GM23338 (cell line): Measurements from ENCODE around the gene QKI. TPM values are rescaled to one million over a fixed set of nuclear protein-coding genes. Genes with fewer than 3 reads are reported as not detected.
A peak's percentile ranks its signal among the peaks of the same experiment; 100 is the strongest.
"Not testable (repeated sequence)": the region's sequence is repeated elsewhere in the genome, so short reads cannot be mapped to it uniquely, and the experiment has no call there.

ENCODE experiments used
- ATAC-seq: fragments of 200-7000 bp; cut with Tn5 transposase; 3 replicates; pipeline ENCODE4 v1.9.1; 2020
- DNase-seq: peaks from one replicate; pipeline ENCODE4 v3.0.0-alpha.2; 2015; ENCODE audit warnings: low spot score
- H2AFZ ChIP-seq: fragments of 200-600 bp; sonication (generic); 2 replicates; pipeline ENCODE4 v1.8.0; 2016; ENCODE audit warnings: antibody characterized with exemption, mild to moderate bottlenecking, moderate library complexity
- H3F3A ChIP-seq: fragments of 200-600 bp; sonication (generic); replicated peaks from 2 replicates; pipeline ENCODE4 v1.8.0; 2017; ENCODE audit warnings: antibody characterized with exemption, mixed run types, low read depth
- H3K27ac ChIP-seq: fragments of 200-600 bp; sonication (generic); 2 replicates; pipeline ENCODE4 v1.6.1; 2016; ENCODE audit warnings: low read depth
- H3K27me3 ChIP-seq: fragments of 200-600 bp; sonication (generic); 2 replicates; pipeline ENCODE4 v1.8.0; 2016; ENCODE audit warnings: mild to moderate bottlenecking, mixed run types, moderate library complexity; ENCODE audit not compliant: insufficient read depth
- H3K36me3 ChIP-seq: fragments of 200-600 bp; sonication (generic); 2 replicates; pipeline ENCODE4 v1.8.0; 2016; ENCODE audit warnings: mild to moderate bottlenecking; ENCODE audit not compliant: insufficient read depth
- H3K4me1 ChIP-seq: fragments of 200-600 bp; sonication (generic); 2 replicates; pipeline ENCODE4 v1.8.0; 2016; ENCODE audit warnings: mild to moderate bottlenecking, moderate library complexity; ENCODE audit not compliant: insufficient read depth
- H3K4me2 ChIP-seq: fragments of 200-600 bp; sonication (generic); 2 replicates; pipeline ENCODE4 v1.7.1; 2017; ENCODE audit warnings: mixed run types
- H3K4me3 ChIP-seq: fragments of 200-600 bp; sonication (generic); 2 replicates; pipeline ENCODE4 v1.6.1; 2016; ENCODE audit warnings: mixed run types
- H3K79me2 ChIP-seq: fragments of 200-600 bp; sonication (generic); replicated peaks from 2 replicates; pipeline ENCODE4 v1.8.0; 2017; ENCODE audit warnings: mild to moderate bottlenecking; ENCODE audit not compliant: insufficient read depth
- H3K9me2 ChIP-seq: fragments of 200-600 bp; sonication (generic); 2 replicates; pipeline ENCODE4 v1.8.0; 2017; ENCODE audit not compliant: insufficient read depth
- H4K20me1 ChIP-seq: fragments of 200-600 bp; sonication (generic); replicated peaks from 2 replicates; pipeline ENCODE4 v1.8.0; 2017; ENCODE audit warnings: mild to moderate bottlenecking; ENCODE audit not compliant: insufficient read depth
- H3K27ac Mint-ChIP-seq: 2 replicates; pipeline ENCODE4 v1.8.0; 2020; ENCODE audit warnings: inconsistent platforms, mild to moderate bottlenecking, moderate library complexity, mixed read lengths
- H3K27me3 Mint-ChIP-seq: 3 replicates; pipeline ENCODE4 v1.8.0; 2022; ENCODE audit warnings: low read depth, mild to moderate bottlenecking, moderate library complexity, mixed read lengths, inconsistent platforms; ENCODE audit not compliant: insufficient read depth, poor library complexity
- H3K36me3 Mint-ChIP-seq: 3 replicates; pipeline ENCODE4 v1.8.0; 2021; ENCODE audit warnings: low read depth, mild to moderate bottlenecking, inconsistent platforms, moderate library complexity, mixed read lengths
- H3K4me1 Mint-ChIP-seq: 3 replicates; pipeline ENCODE4 v1.8.0; 2020; ENCODE audit warnings: mild to moderate bottlenecking, inconsistent platforms, mixed read lengths
- H3K4me3 Mint-ChIP-seq: 3 replicates; pipeline ENCODE4 v1.8.0; 2021; ENCODE audit warnings: moderate library complexity, mild to moderate bottlenecking, inconsistent platforms, mixed read lengths
- H3K9me3 Mint-ChIP-seq: 3 replicates; pipeline ENCODE4 v1.8.0; 2020; ENCODE audit warnings: moderate library complexity, mild to moderate bottlenecking, inconsistent platforms, mixed read lengths
- CTCF ChIP-seq, 2 experiments: fragments of 200-600 bp in 1 of 2; sonication (generic) in 1 of 2; conservative IDR thresholded peaks; 2 replicates each; pipeline versions ENCODE4 v1.5.1 to v1.6.1; 2016 to 2017; ENCODE audit warnings: antibody characterized with exemption in 2 of 2, low read depth in 2 of 2, mild to moderate bottlenecking in 2 of 2, moderate library complexity in 1 of 2
- EZH2 ChIP-seq: fragments of 200-600 bp; sonication (generic); IDR thresholded peaks from one replicate; pipeline ENCODE4 v1.8.0; 2017; ENCODE audit warnings: antibody characterized with exemption, mild to moderate bottlenecking, low read depth; ENCODE audit not compliant: unreplicated experiment
- JUNB ChIP-seq: IDR thresholded peaks from one replicate; pipeline ENCODE4 v1.6.1; 2016; ENCODE audit warnings: antibody characterized with exemption; ENCODE audit not compliant: unreplicated experiment
- NANOG ChIP-seq: IDR thresholded peaks from 2 replicates; pipeline ENCODE4 v1.6.1; 2016; ENCODE audit warnings: antibody characterized with exemption, borderline replicate concordance
- POLR2AphosphoS5 ChIP-seq: IDR thresholded peaks from 2 replicates; pipeline ENCODE4 v1.6.1; 2016; ENCODE audit warnings: antibody characterized with exemption, low read depth
- STAT1 ChIP-seq: IDR thresholded peaks from one replicate; pipeline ENCODE4 v1.6.1; 2016; ENCODE audit warnings: antibody characterized with exemption; ENCODE audit not compliant: unreplicated experiment
- ZNF114 ChIP-seq: fragments of 250-450 bp; sonication (Bioruptor Pico); IDR thresholded peaks from 2 replicates; pipeline ENCODE4 v1.5.0; 2020; ENCODE audit warnings: mild to moderate bottlenecking, moderate library complexity
- ZNF331 ChIP-seq: fragments of 250-450 bp; sonication (Bioruptor Pico); IDR thresholded peaks from 2 replicates; pipeline ENCODE4 v1.5.0; 2020; ENCODE audit warnings: low read depth, mild to moderate bottlenecking, moderate library complexity
- polyA plus RNA-seq: library from polyadenylated mRNA; unstranded; fragments of >200 nt; fragmentation: Nextera tagmentation; extraction: Ambion mirVana; gene quantifications from 2 replicates; pipeline ENCODE4 v1.2.1, GENCODE V29; 2016
- total RNA-seq: library from RNA; depleted of rRNA; stranded (reverse); fragments of >200 nt; shearing (Covaris generic); gene quantifications from 2 replicates; pipeline ENCODE4 v1.2.3, GENCODE V29; 2014
- TF ChIP-seq, protein P1 (sequence below): fragments of 250-450 bp; sonication (Bioruptor Pico); IDR thresholded peaks from 2 replicates; pipeline ENCODE4 v1.5.0; 2020; ENCODE audit warnings: mild to moderate bottlenecking, moderate library complexity
- TF ChIP-seq, protein P2 (sequence below): IDR thresholded peaks from one replicate; pipeline ENCODE4 v1.6.1; 2018; ENCODE audit warnings: antibody characterized with exemption; ENCODE audit not compliant: unreplicated experiment

The QKI gene
- total and polyA plus RNA-seq, 2 experiments from 2014 or later = 60.8 to 159 TPM

- not testable (repeated sequence) for H4K20me1 ChIP-seq
These were observed 29.0 kb upstream of the QKI start for GRCh38 chr6:163385503-163385902.

DNA sequence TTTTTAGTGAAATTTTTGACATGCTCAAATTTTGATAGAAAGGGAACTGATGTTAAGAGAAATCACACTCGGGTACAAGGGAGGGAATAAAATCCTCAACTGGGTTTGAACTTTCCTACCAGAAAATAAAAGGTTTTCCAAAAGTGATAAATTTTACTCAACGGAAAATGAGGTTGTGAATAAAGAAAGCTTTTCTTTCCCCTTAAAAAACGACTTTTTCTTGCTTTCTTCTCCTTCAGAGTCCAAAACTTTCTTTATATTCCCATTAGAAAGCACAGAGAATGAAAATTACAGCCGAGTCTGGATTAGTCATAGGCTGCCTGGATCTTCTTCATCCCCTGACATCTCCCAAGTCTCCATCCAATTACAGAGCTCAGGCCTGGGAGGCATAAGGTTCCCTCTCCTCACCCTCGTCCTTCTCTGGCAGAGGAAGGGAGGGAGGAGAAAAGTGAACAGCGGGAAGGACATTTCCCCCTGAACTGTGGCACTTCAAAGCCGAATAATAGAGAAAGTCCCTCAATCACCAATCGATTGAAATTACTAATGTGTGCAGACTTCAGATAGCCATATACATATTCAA, 28.1 kb upstream of the QKI start:
- H3K36me3 Mint-ChIP-seq = no peaks in the 10 kb centered on the region
- Histone ChIP-seq H3K4me1 (no peaks in the 10 kb centered on the region), H3K4me2 (no peak overlapping the region), H3K79me2 (no peaks in the 10 kb centered on the region), H4K20me1 (no peaks in the 10 kb centered on the region), H3K27me3 (no peaks in the 10 kb centered on the region), H2AFZ (no peak overlapping the region), H3F3A (no peaks in the 10 kb centered on the region), H3K9me2 (no peaks in the 10 kb centered on the region), H3K27ac (no peak overlapping the region), H3K4me3 (no peak overlapping the region), H3K36me3 (no peaks in the 10 kb centered on the region)
- ATAC-seq (peak; percentile 43; the same call in 2 of the 3 replicates), DNase-seq (no peak)
- H3K27me3 Mint-ChIP-seq = peaks cover 4% of the 10 kb centered on the region
- peaks cover 7% of the 10 kb centered on the region; the same call in 2 of the 3 replicates for H3K4me1 Mint-ChIP-seq
- no peaks in the 10 kb centered on the region for H3K9me3 Mint-ChIP-seq
- H3K4me3 Mint-ChIP-seq = no peak overlapping the region
- H3K27ac Mint-ChIP-seq = no peak overlapping the region
- no peak for TF ChIP-seq ZNF114 (CRISPR knock-in tag)
- TF ChIP-seq POLR2AphosphoS5 = no peak
- no peak for TF ChIP-seq NANOG
- no peak for TF ChIP-seq CTCF (conservative IDR thresholded peaks at IDR 0.05; ENCODE audit: low read depth in 2 of 2)
- TF ChIP-seq JUNB = no peak
- no peak for TF ChIP-seq STAT1
- TF ChIP-seq EZH2 = no peak
- TF ChIP-seq, protein P1, sequence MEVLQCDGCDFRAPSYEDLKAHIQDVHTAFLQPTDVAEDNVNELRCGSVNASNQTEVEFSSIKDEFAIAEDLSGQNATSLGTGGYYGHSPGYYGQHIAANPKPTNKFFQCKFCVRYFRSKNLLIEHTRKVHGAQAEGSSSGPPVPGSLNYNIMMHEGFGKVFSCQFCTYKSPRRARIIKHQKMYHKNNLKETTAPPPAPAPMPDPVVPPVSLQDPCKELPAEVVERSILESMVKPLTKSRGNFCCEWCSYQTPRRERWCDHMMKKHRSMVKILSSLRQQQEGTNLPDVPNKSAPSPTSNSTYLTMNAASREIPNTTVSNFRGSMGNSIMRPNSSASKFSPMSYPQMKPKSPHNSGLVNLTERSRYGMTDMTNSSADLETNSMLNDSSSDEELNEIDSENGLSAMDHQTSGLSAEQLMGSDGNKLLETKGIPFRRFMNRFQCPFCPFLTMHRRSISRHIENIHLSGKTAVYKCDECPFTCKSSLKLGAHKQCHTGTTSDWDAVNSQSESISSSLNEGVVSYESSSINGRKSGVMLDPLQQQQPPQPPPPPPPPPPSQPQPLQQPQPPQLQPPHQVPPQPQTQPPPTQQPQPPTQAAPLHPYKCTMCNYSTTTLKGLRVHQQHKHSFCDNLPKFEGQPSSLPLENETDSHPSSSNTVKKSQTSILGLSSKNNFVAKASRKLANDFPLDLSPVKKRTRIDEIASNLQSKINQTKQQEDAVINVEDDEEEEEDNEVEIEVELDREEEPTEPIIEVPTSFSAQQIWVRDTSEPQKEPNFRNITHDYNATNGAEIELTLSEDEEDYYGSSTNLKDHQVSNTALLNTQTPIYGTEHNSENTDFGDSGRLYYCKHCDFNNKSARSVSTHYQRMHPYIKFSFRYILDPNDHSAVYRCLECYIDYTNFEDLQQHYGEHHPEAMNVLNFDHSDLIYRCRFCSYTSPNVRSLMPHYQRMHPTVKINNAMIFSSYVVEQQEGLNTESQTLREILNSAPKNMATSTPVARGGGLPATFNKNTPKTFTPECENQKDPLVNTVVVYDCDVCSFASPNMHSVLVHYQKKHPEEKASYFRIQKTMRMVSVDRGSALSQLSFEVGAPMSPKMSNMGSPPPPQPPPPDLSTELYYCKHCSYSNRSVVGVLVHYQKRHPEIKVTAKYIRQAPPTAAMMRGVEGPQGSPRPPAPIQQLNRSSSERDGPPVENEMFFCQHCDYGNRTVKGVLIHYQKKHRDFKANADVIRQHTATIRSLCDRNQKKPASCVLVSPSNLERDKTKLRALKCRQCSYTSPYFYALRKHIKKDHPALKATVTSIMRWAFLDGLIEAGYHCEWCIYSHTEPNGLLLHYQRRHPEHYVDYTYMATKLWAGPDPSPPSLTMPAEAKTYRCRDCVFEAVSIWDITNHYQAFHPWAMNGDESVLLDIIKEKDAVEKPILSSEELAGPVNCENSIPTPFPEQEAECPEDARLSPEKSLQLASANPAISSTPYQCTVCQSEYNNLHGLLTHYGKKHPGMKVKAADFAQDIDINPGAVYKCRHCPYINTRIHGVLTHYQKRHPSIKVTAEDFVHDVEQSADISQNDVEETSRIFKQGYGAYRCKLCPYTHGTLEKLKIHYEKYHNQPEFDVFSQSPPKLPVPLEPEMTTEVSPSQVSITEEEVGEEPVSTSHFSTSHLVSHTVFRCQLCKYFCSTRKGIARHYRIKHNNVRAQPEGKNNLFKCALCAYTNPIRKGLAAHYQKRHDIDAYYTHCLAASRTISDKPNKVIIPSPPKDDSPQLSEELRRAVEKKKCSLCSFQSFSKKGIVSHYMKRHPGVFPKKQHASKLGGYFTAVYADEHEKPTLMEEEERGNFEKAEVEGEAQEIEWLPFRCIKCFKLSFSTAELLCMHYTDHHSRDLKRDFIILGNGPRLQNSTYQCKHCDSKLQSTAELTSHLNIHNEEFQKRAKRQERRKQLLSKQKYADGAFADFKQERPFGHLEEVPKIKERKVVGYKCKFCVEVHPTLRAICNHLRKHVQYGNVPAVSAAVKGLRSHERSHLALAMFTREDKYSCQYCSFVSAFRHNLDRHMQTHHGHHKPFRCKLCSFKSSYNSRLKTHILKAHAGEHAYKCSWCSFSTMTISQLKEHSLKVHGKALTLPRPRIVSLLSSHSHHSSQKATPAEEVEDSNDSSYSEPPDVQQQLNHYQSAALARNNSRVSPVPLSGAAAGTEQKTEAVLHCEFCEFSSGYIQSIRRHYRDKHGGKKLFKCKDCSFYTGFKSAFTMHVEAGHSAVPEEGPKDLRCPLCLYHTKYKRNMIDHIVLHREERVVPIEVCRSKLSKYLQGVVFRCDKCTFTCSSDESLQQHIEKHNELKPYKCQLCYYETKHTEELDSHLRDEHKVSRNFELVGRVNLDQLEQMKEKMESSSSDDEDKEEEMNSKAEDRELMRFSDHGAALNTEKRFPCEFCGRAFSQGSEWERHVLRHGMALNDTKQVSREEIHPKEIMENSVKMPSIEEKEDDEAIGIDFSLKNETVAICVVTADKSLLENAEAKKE (CRISPR knock-in tag) = no peak
- TF ChIP-seq ZNF331 = no peak
- TF ChIP-seq, protein P2, sequence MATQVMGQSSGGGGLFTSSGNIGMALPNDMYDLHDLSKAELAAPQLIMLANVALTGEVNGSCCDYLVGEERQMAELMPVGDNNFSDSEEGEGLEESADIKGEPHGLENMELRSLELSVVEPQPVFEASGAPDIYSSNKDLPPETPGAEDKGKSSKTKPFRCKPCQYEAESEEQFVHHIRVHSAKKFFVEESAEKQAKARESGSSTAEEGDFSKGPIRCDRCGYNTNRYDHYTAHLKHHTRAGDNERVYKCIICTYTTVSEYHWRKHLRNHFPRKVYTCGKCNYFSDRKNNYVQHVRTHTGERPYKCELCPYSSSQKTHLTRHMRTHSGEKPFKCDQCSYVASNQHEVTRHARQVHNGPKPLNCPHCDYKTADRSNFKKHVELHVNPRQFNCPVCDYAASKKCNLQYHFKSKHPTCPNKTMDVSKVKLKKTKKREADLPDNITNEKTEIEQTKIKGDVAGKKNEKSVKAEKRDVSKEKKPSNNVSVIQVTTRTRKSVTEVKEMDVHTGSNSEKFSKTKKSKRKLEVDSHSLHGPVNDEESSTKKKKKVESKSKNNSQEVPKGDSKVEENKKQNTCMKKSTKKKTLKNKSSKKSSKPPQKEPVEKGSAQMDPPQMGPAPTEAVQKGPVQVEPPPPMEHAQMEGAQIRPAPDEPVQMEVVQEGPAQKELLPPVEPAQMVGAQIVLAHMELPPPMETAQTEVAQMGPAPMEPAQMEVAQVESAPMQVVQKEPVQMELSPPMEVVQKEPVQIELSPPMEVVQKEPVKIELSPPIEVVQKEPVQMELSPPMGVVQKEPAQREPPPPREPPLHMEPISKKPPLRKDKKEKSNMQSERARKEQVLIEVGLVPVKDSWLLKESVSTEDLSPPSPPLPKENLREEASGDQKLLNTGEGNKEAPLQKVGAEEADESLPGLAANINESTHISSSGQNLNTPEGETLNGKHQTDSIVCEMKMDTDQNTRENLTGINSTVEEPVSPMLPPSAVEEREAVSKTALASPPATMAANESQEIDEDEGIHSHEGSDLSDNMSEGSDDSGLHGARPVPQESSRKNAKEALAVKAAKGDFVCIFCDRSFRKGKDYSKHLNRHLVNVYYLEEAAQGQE = no peak

More at GRCh38 chr6:163385503-163385902, 29.0 kb upstream of the QKI start:
- not testable (repeated sequence) for DNase-seq, H3K9me3 Mint-ChIP-seq, H3K4me1 ChIP-seq, H3K27ac Mint-ChIP-seq, H3K9me2 ChIP-seq, H3K4me3 ChIP-seq, H3K79me2 ChIP-seq, H3K4me3 Mint-ChIP-seq, ATAC-seq, H3K4me2 ChIP-seq, H3K27me3 Mint-ChIP-seq, H3K36me3 ChIP-seq, H3K36me3 Mint-ChIP-seq, H2AFZ ChIP-seq, H3F3A ChIP-seq, H3K27me3 ChIP-seq, H3K4me1 Mint-ChIP-seq, H3K27ac ChIP-seq
